ENCODE measurements around the gene SNED1. TPM values are rescaled to one million over a fixed set of nuclear protein-coding genes. Genes with fewer than 3 reads are reported as not detected.

Gene SNED1
- total RNA-seq, 1 experiment from 2014 or later = 3.2 TPM

GRCh38 chr2:241087420-241088268 lies 89.2 kb downstream of the SNED1 start:
- peak; percentile 26; the same call in 1 of the 2 replicates for ATAC-seq
- ChIA-PET CTCF (interaction anchor here (1.5 kb wide), 1 partner anchor 9 kb away, joined by 6 read pairs; no protein-coding TSS in a partner anchor), POLR2A (interaction anchor here (0.8 kb wide), 1 partner anchor 10 kb away, joined by 3 read pairs; no protein-coding TSS in a partner anchor)
- Mint-ChIP-seq H3K27me3 (ENCODE audit: low read depth) (no peaks in the 10 kb centered on the region), H3K9me3 (no peaks in the 10 kb centered on the region), H3K4me1 (peaks cover 5% of the 10 kb centered on the region; the same call in 1 of the 2 replicates), H3K27ac (peak overlapping the region; percentile 3; the same call in 1 of the 2 replicates), H3K4me3 (no peak overlapping the region), H3K36me3 (peaks cover 11% of the 10 kb centered on the region)
- no peak for DNase-seq (ENCODE audit: low spot score)
- TF ChIP-seq, protein P1, sequence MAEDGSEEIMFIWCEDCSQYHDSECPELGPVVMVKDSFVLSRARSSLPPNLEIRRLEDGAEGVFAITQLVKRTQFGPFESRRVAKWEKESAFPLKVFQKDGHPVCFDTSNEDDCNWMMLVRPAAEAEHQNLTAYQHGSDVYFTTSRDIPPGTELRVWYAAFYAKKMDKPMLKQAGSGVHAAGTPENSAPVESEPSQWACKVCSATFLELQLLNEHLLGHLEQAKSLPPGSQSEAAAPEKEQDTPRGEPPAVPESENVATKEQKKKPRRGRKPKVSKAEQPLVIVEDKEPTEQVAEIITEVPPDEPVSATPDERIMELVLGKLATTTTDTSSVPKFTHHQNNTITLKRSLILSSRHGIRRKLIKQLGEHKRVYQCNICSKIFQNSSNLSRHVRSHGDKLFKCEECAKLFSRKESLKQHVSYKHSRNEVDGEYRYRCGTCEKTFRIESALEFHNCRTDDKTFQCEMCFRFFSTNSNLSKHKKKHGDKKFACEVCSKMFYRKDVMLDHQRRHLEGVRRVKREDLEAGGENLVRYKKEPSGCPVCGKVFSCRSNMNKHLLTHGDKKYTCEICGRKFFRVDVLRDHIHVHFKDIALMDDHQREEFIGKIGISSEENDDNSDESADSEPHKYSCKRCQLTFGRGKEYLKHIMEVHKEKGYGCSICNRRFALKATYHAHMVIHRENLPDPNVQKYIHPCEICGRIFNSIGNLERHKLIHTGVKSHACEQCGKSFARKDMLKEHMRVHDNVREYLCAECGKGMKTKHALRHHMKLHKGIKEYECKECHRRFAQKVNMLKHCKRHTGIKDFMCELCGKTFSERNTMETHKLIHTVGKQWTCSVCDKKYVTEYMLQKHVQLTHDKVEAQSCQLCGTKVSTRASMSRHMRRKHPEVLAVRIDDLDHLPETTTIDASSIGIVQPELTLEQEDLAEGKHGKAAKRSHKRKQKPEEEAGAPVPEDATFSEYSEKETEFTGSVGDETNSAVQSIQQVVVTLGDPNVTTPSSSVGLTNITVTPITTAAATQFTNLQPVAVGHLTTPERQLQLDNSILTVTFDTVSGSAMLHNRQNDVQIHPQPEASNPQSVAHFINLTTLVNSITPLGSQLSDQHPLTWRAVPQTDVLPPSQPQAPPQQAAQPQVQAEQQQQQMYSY (CRISPR knock-in tag; IDR thresholded peaks at IDR 0.05) = no peak
- TF ChIP-seq ZBTB43 (CRISPR knock-in tag; IDR thresholded peaks at IDR 0.05) (no peak), CREM (CRISPR knock-in tag; IDR thresholded peaks at IDR 0.05) (no peak)

GRCh38 chr2:241088376-241088775 lies 90.0 kb downstream of the SNED1 start:
- peaks cover 11% of the 10 kb centered on the region for H3K36me3 Mint-ChIP-seq
- TF ChIP-seq ZNF317 (CRISPR knock-in tag; IDR thresholded peaks at IDR 0.05; ENCODE audit: borderline replicate concordance, low read depth) (no peak), ZNF425 (CRISPR knock-in tag; conservative IDR thresholded peaks at IDR 0.05) (no peak), ZNF138 (CRISPR knock-in tag; conservative IDR thresholded peaks at IDR 0.05) (no peak), ZSCAN18 (CRISPR knock-in tag; IDR thresholded peaks at IDR 0.05) (no peak), TCF7 (CRISPR knock-in tag; IDR thresholded peaks at IDR 0.05; ENCODE audit: low read depth) (no peak), TEAD4 (CRISPR knock-in tag; IDR thresholded peaks at IDR 0.05) (no peak)
- TF ChIP-seq, protein P2, sequence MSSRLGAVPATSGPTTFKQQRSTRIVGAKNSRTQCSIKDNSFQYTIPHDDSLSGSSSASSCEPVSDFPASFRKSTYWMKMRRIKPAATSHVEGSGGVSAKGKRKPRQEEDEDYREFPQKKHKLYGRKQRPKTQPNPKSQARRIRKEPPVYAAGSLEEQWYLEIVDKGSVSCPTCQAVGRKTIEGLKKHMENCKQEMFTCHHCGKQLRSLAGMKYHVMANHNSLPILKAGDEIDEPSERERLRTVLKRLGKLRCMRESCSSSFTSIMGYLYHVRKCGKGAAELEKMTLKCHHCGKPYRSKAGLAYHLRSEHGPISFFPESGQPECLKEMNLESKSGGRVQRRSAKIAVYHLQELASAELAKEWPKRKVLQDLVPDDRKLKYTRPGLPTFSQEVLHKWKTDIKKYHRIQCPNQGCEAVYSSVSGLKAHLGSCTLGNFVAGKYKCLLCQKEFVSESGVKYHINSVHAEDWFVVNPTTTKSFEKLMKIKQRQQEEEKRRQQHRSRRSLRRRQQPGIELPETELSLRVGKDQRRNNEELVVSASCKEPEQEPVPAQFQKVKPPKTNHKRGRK (CRISPR knock-in tag; IDR thresholded peaks at IDR 0.05; ENCODE audit: borderline replicate concordance) = no peak
- TF ChIP-seq, protein P3, sequence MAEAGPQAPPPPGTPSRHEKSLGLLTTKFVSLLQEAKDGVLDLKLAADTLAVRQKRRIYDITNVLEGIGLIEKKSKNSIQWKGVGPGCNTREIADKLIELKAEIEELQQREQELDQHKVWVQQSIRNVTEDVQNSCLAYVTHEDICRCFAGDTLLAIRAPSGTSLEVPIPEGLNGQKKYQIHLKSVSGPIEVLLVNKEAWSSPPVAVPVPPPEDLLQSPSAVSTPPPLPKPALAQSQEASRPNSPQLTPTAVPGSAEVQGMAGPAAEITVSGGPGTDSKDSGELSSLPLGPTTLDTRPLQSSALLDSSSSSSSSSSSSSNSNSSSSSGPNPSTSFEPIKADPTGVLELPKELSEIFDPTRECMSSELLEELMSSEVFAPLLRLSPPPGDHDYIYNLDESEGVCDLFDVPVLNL (CRISPR knock-in tag; IDR thresholded peaks at IDR 0.05; ENCODE audit: borderline replicate concordance, low read depth) = no peak
- TF ChIP-seq, protein P4, sequence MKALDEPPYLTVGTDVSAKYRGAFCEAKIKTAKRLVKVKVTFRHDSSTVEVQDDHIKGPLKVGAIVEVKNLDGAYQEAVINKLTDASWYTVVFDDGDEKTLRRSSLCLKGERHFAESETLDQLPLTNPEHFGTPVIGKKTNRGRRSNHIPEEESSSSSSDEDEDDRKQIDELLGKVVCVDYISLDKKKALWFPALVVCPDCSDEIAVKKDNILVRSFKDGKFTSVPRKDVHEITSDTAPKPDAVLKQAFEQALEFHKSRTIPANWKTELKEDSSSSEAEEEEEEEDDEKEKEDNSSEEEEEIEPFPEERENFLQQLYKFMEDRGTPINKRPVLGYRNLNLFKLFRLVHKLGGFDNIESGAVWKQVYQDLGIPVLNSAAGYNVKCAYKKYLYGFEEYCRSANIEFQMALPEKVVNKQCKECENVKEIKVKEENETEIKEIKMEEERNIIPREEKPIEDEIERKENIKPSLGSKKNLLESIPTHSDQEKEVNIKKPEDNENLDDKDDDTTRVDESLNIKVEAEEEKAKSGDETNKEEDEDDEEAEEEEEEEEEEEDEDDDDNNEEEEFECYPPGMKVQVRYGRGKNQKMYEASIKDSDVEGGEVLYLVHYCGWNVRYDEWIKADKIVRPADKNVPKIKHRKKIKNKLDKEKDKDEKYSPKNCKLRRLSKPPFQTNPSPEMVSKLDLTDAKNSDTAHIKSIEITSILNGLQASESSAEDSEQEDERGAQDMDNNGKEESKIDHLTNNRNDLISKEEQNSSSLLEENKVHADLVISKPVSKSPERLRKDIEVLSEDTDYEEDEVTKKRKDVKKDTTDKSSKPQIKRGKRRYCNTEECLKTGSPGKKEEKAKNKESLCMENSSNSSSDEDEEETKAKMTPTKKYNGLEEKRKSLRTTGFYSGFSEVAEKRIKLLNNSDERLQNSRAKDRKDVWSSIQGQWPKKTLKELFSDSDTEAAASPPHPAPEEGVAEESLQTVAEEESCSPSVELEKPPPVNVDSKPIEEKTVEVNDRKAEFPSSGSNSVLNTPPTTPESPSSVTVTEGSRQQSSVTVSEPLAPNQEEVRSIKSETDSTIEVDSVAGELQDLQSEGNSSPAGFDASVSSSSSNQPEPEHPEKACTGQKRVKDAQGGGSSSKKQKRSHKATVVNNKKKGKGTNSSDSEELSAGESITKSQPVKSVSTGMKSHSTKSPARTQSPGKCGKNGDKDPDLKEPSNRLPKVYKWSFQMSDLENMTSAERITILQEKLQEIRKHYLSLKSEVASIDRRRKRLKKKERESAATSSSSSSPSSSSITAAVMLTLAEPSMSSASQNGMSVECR (CRISPR knock-in tag; IDR thresholded peaks at IDR 0.05; ENCODE audit: borderline replicate concordance) = no peak
- ChIA-PET CTCF (interaction anchor here (1.3 to 1.5 kb wide), 2 partner anchors 10 kb away, joined by 4 to 6 read pairs; no protein-coding TSS in a partner anchor), POLR2A (interaction anchor here (0.8 kb wide), 1 partner anchor 10 kb away, joined by 3 read pairs; no protein-coding TSS in a partner anchor)
- ATAC-seq (peak; percentile 24), DNase-seq (ENCODE audit: low spot score) (no peak)
- H3K4me1 Mint-ChIP-seq = peaks cover 5% of the 10 kb centered on the region; the same call in 1 of the 2 replicates
- no peak overlapping the region for H3K4me3 Mint-ChIP-seq
- H3K27me3 Mint-ChIP-seq (ENCODE audit: low read depth) = no peaks in the 10 kb centered on the region
- peak overlapping the region; percentile 3 for H3K27ac Mint-ChIP-seq
- no peaks in the 10 kb centered on the region for H3K9me3 Mint-ChIP-seq
